Measurements from ENCODE around the gene FSHR.

The FSHR gene

DNA sequence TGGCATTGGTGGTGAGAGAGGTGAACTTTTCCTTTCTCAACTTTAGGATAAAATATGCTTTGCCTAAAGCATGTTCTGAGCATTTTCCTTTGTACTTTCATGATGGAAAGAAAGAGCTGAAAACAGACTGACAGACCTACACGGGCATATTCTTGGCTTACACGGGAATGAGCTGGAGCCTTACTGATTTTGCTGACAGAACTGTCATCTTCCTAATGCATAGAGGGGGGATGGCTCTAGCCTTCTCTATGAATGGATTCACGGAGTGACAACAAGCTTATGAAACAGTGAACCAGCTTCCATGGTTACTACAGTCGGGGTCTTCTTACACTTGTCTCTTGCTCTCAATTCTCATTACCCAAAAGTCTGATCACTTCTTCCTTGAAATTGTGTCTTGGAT lies 32.2 kb downstream of the FSHR start (continued):
- TF ChIP-seq, protein P1, sequence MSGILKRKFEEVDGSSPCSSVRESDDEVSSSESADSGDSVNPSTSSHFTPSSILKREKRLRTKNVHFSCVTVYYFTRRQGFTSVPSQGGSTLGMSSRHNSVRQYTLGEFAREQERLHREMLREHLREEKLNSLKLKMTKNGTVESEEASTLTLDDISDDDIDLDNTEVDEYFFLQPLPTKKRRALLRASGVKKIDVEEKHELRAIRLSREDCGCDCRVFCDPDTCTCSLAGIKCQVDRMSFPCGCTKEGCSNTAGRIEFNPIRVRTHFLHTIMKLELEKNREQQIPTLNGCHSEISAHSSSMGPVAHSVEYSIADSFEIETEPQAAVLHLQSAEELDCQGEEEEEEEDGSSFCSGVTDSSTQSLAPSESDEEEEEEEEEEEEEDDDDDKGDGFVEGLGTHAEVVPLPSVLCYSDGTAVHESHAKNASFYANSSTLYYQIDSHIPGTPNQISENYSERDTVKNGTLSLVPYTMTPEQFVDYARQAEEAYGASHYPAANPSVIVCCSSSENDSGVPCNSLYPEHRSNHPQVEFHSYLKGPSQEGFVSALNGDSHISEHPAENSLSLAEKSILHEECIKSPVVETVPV (CRISPR knock-in tag; IDR thresholded peaks at IDR 0.05): no peak
- TF ChIP-seq ZFP3 (CRISPR knock-in tag; IDR thresholded peaks at IDR 0.05) (no peak), ESRRG (CRISPR knock-in tag; IDR thresholded peaks at IDR 0.05) (no peak), BACH2 (CRISPR knock-in tag; IDR thresholded peaks at IDR 0.05; ENCODE audit: borderline replicate concordance) (no peak), PPARA (CRISPR knock-in tag; IDR thresholded peaks at IDR 0.05; ENCODE audit: borderline replicate concordance) (no peak)
- TF ChIP-seq, protein P2, sequence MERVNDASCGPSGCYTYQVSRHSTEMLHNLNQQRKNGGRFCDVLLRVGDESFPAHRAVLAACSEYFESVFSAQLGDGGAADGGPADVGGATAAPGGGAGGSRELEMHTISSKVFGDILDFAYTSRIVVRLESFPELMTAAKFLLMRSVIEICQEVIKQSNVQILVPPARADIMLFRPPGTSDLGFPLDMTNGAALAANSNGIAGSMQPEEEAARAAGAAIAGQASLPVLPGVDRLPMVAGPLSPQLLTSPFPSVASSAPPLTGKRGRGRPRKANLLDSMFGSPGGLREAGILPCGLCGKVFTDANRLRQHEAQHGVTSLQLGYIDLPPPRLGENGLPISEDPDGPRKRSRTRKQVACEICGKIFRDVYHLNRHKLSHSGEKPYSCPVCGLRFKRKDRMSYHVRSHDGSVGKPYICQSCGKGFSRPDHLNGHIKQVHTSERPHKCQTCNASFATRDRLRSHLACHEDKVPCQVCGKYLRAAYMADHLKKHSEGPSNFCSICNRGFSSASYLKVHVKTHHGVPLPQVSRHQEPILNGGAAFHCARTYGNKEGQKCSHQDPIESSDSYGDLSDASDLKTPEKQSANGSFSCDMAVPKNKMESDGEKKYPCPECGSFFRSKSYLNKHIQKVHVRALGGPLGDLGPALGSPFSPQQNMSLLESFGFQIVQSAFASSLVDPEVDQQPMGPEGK (CRISPR knock-in tag; IDR thresholded peaks at IDR 0.05; ENCODE audit: borderline replicate concordance): no peak

DNA sequence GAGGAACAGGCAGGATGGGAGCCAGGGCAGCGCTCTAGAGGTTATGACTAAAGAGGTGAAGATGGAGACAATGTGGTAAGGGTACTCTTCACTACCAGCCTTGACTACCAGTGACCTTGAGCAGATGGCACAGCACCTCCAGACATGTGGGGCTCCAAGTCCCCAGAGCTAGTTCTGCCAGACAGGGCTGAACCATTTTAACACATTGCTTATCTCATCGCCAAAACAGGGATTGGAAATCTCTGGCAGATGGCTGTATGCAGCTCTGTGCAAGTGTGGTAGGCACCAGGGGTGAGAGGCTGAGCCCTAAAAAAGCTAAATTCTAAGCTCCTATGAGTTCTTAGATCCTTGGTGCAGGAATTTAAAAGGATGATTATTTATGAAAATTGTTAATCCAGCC lies 41.3 kb downstream of the FSHR start:
- TF ChIP-seq, protein P2 (CRISPR knock-in tag; IDR thresholded peaks at IDR 0.05; ENCODE audit: borderline replicate concordance): no peak
- TF ChIP-seq TCF4 (CRISPR knock-in tag; IDR thresholded peaks at IDR 0.05; ENCODE audit: borderline replicate concordance) (no peak), BACH2 (CRISPR knock-in tag; IDR thresholded peaks at IDR 0.05; ENCODE audit: borderline replicate concordance) (no peak), ZNF70 (CRISPR knock-in tag; IDR thresholded peaks at IDR 0.05) (no peak), TOX (CRISPR knock-in tag; IDR thresholded peaks at IDR 0.05; ENCODE audit: borderline replicate concordance) (no peak), SNAI2 (CRISPR knock-in tag; IDR thresholded peaks at IDR 0.05) (no peak), RARB (CRISPR knock-in tag; IDR thresholded peaks at IDR 0.05) (no peak), ISL1 (CRISPR knock-in tag; IDR thresholded peaks at IDR 0.05) (no peak)

DNA sequence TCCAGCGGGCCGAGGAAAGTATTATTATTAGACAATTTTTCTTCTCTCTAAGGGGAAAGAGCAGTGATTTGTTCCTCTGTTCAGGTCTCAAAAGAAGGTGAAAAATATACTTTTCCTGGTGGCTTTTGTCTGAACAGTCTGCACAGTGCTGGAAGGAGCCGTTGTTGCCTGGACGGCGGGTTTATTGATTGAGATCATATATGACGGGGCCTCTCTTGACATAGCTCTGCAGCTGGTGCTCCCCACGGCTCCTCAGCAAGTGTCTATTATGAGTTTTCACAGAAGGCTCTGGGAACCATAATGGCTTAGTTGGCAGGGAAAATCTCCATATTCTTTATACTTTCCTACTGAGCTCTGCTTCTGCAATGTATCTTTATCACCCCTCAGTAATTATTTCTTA lies 42.9 kb downstream of the FSHR start:
- no peak for TF ChIP-seq ARNTL (CRISPR knock-in tag; IDR thresholded peaks at IDR 0.05; ENCODE audit: borderline replicate concordance, low read depth)
- TF ChIP-seq ZNF8 (CRISPR knock-in tag; IDR thresholded peaks at IDR 0.05): no peak
- TF ChIP-seq, protein P1 (CRISPR knock-in tag; IDR thresholded peaks at IDR 0.05): no peak
- TF ChIP-seq, protein P3, sequence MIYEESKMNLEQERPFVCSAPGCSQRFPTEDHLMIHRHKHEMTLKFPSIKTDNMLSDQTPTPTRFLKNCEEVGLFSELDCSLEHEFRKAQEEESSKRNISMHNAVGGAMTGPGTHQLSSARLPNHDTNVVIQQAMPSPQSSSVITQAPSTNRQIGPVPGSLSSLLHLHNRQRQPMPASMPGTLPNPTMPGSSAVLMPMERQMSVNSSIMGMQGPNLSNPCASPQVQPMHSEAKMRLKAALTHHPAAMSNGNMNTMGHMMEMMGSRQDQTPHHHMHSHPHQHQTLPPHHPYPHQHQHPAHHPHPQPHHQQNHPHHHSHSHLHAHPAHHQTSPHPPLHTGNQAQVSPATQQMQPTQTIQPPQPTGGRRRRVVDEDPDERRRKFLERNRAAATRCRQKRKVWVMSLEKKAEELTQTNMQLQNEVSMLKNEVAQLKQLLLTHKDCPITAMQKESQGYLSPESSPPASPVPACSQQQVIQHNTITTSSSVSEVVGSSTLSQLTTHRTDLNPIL (CRISPR knock-in tag; IDR thresholded peaks at IDR 0.05; ENCODE audit: low read depth): no peak
- TF ChIP-seq PPARA (CRISPR knock-in tag; IDR thresholded peaks at IDR 0.05; ENCODE audit: borderline replicate concordance): no peak
- no peak for TF ChIP-seq TCF4 (CRISPR knock-in tag; IDR thresholded peaks at IDR 0.05; ENCODE audit: borderline replicate concordance)
- no peak for TF ChIP-seq RARB (CRISPR knock-in tag; IDR thresholded peaks at IDR 0.05)
- TF ChIP-seq, protein P2 (CRISPR knock-in tag; IDR thresholded peaks at IDR 0.05; ENCODE audit: borderline replicate concordance): no peak
- TF ChIP-seq ESRRG (CRISPR knock-in tag; IDR thresholded peaks at IDR 0.05): no peak
- TF ChIP-seq ZNF565 (CRISPR knock-in tag; conservative IDR thresholded peaks at IDR 0.05; ENCODE audit: low read depth): no peak
- TF ChIP-seq BACH2 (CRISPR knock-in tag; IDR thresholded peaks at IDR 0.05; ENCODE audit: borderline replicate concordance): no peak
- no peak for TF ChIP-seq ZFP30 (CRISPR knock-in tag; IDR thresholded peaks at IDR 0.05)
- ATAC-seq: no peak

More for the DNA sequence above, 41.3 kb downstream of the FSHR start:
- no peak for ATAC-seq

DNA sequence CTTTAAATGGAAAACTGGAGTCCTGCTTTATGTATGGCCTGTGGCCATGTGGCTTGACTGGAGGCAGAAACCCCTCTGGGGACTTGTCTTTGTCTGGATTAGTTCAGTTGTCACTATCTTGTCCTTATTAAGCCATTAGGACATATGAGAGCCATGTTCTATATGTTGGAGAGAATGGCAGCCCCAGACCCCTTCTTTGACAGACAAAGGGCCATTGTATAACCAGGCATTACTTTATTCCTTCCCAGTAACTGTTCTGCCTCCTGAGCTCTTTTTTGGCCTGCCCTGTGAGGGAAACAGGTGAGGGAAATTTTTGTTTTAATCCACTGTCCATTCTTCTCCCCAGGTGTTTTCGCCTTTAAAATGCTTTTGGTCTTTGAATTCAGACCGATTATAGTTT lies 43.3 kb downstream of the FSHR start:
- TF ChIP-seq ESRRG (CRISPR knock-in tag; IDR thresholded peaks at IDR 0.05) (no peak), ZNF8 (CRISPR knock-in tag; IDR thresholded peaks at IDR 0.05) (no peak)
- ATAC-seq: no peak

Data from SK-N-SH treated with all-trans-retinoic acid at 6 μM for 48 hours (cell line).